ENCODE results near the gene SLC25A5.

GRCh38 chrX:119497185-119497584, 28.9 kb downstream of the SLC25A5 start:
- TF ChIP-seq CTCF (conservative IDR thresholded peaks at IDR 0.05; ENCODE audit: low read length) (no peak), EZH2phosphoT487 (IDR thresholded peaks at IDR 0.05; ENCODE audit: borderline replicate concordance) (no peak)

Measured in Loucy (cell line).